ENCODE results near the gene STEAP1.
A peak's percentile ranks its signal among the peaks of the same experiment; 100 is the strongest.

The STEAP1 gene

GRCh38 chr7:90201500-90202195, 47.4 kb downstream of the STEAP1 start:
- DNase-seq, result no peak
- in situ Hi-C loops (cut with MboI; ENCODE audit: low pct_unique_long_range_greater_than_20kb, low sequenced_read_pairs), result no loop called here

- in situ Hi-C loops (cut with MboI; ENCODE audit: low pct_unique_long_range_greater_than_20kb, low sequenced_read_pairs), result no loop called here
- DNase-seq, result no peak
These were observed 53.7 kb downstream of the STEAP1 start for GRCh38 chr7:90207956-90208355.

- in situ Hi-C loops (cut with MboI; ENCODE audit: low pct_unique_long_range_greater_than_20kb, low sequenced_read_pairs), result no loop called here
- no peak for DNase-seq
These were observed 55.5 kb downstream of the STEAP1 start for GRCh38 chr7:90209776-90210175.

- in situ Hi-C loops (cut with MboI; ENCODE audit: low pct_unique_long_range_greater_than_20kb, low sequenced_read_pairs), result no loop called here
- DNase-seq, result no peak
These were observed 56.2 kb downstream of the STEAP1 start for GRCh38 chr7:90210475-90210874.

- in situ Hi-C loops (cut with MboI; ENCODE audit: low pct_unique_long_range_greater_than_20kb, low sequenced_read_pairs), result no loop called here
- DNase-seq, result no peak
These were observed 56.7 kb downstream of the STEAP1 start for GRCh38 chr7:90210981-90211380.

- in situ Hi-C loops (cut with MboI; ENCODE audit: low pct_unique_long_range_greater_than_20kb, low sequenced_read_pairs), result no loop called here
- DNase-seq, result peak; percentile 88
These were observed 57.3 kb downstream of the STEAP1 start, which contains the start of gene STEAP2 for GRCh38 chr7:90211391-90212148. STEAP2 (plus strand) TSS chr7:90211740; CDS start chr7:90225083, 13,343 bp downstream.

GRCh38 chr7:90212149-90212495, 57.9 kb downstream of the STEAP1 start:
- DNase-seq, result peak; percentile 1
- in situ Hi-C loops (cut with MboI; ENCODE audit: low pct_unique_long_range_greater_than_20kb, low sequenced_read_pairs), result no loop called here

GRCh38 chr7:90213521-90213920, 59.3 kb downstream of the STEAP1 start:
- in situ Hi-C loops (cut with MboI; ENCODE audit: low pct_unique_long_range_greater_than_20kb, low sequenced_read_pairs), result no loop called here
- DNase-seq, result no peak

Data from KBM-7 (cell line).